Liver (tissue), 3 donors: ENCODE measurements around the gene CEP131.

Source experiments
- ATF3 ChIP-seq: IDR thresholded peaks from 2 replicates; pipeline ENCODE4 v1.6.1; 2016; ENCODE audit warnings: antibody characterized with exemption
- CTCF ChIP-seq: fragments of 150-350 bp; IDR thresholded peaks from 2 replicates; pipeline ENCODE4 v1.5.1; 2017; ENCODE audit warnings: improper control_type of control experiment, low read depth, low read length; ENCODE audit not compliant: missing input control
- HNF4G ChIP-seq: IDR thresholded peaks from 2 replicates; pipeline ENCODE4 v1.6.1; 2016; ENCODE audit warnings: antibody characterized with exemption
- JUND ChIP-seq, 2 donors: IDR thresholded peaks; 2 replicates each; pipeline ENCODE4 v1.6.1; 2016; ENCODE audit warnings: antibody characterized with exemption in 2 of 2
- MAX ChIP-seq: IDR thresholded peaks from 2 replicates; pipeline ENCODE4 v1.6.1; 2016; ENCODE audit warnings: antibody characterized with exemption
- NR2F2 ChIP-seq: IDR thresholded peaks from 2 replicates; pipeline ENCODE4 v1.6.1; 2016; ENCODE audit warnings: antibody characterized with exemption
- RAD21 ChIP-seq, 2 donors: IDR thresholded peaks; 2 replicates each; pipeline ENCODE4 v1.6.1; 2016; ENCODE audit warnings: antibody characterized with exemption in 2 of 2, mild to moderate bottlenecking in 2 of 2
- RXRA ChIP-seq, 2 donors: IDR thresholded peaks; 2 replicates each; pipeline ENCODE4 v1.6.1; 2017 to 2018; ENCODE audit warnings: antibody characterized with exemption in 2 of 2, mild to moderate bottlenecking in 1 of 2
- SP1 ChIP-seq: IDR thresholded peaks from 2 replicates; pipeline ENCODE4 v1.6.1; 2018; ENCODE audit warnings: antibody characterized with exemption, mild to moderate bottlenecking
- TAF1 ChIP-seq: conservative IDR thresholded peaks from 2 replicates; pipeline ENCODE4 v1.6.1; 2016; ENCODE audit warnings: antibody characterized with exemption, mild to moderate bottlenecking
- YY1 ChIP-seq: IDR thresholded peaks from 2 replicates; pipeline ENCODE4 v1.6.1; 2016; ENCODE audit warnings: antibody characterized with exemption, mild to moderate bottlenecking
- ZBTB33 ChIP-seq: IDR thresholded peaks from 2 replicates; pipeline ENCODE4 v1.6.1; 2016; ENCODE audit warnings: antibody characterized with exemption
- donor health status: healthy.
- donor health status: healthy.

- TF ChIP-seq CTCF (no peak), MAX (no peak), ZBTB33 (no peak), RXRA (IDR thresholded peaks at IDR 0.05) (no peak), TAF1 (no peak), RAD21 (IDR thresholded peaks at IDR 0.05) (no peak), HNF4G (no peak), YY1 (no peak), NR2F2 (no peak), JUND (IDR thresholded peaks at IDR 0.05) (no peak), SP1 (no peak), ATF3 (no peak)
Measured at GRCh38 chr17:81193051-81193410, 29.7 kb downstream of the CEP131 start.
